Thyroid gland (tissue), 4 donors: ENCODE measurements around the gene HRAS.

Experiments
- CTCF ChIP-seq, 6 experiments: fragments of 200-600 bp in 3 of 6; fragments of 450-650 bp in 3 of 6; sonication (generic) in 3 of 6; IDR thresholded peaks; one replicate each; pipeline ENCODE4 v1.5.1; 2016 to 2019; ENCODE audit warnings: antibody characterized with exemption in 6 of 6, mild to moderate bottlenecking in 2 of 6, inconsistent platforms in 1 of 6, moderate library complexity in 1 of 6
- POLR2A ChIP-seq, 2 donors: fragments of 450-650 bp; IDR thresholded peaks; one replicate each; pipeline ENCODE4 v1.6.1; 2017; ENCODE audit warnings: antibody characterized with exemption in 2 of 2, mild to moderate bottlenecking in 2 of 2, moderate library complexity in 1 of 2

DNA sequence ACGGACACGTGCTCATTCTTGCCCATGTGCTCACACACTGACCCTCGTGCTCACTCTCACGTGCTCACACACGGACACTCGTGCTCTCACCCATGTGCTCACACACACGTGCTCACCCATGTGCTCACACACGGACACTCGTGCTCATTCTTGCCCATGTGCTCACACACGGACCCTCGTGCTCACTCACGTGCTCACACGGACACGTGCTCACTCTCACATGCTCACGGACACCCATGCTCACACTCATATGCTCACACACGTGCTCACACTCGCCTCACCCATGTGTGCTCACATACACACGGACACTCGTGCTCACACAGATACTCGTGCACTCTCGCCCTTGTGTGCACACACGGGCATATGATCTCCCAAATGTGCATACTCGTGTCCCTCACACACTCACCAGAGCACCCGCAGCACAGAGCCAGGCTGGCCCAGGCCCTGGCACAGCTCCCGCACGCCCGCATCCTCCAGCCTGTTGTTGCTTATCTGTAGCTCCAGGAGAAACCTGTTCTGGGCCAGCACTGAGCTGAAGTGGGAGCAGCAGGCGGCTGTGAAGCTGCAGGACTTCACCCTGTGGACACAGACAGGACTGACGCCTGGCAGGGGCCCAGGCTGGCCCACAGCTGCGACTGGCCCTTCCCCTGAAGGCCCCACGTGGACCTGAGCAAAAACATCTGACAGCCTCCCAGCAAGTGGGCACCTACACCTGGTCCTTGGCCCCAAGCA lies 37.6 kb downstream of the HRAS start:
- TF ChIP-seq CTCF (IDR thresholded peaks at IDR 0.05), result no peak
- no peak for TF ChIP-seq POLR2A (IDR thresholded peaks at IDR 0.05)
